ENCODE data around the gene CHRNA9.

The CHRNA9 gene

DNA sequence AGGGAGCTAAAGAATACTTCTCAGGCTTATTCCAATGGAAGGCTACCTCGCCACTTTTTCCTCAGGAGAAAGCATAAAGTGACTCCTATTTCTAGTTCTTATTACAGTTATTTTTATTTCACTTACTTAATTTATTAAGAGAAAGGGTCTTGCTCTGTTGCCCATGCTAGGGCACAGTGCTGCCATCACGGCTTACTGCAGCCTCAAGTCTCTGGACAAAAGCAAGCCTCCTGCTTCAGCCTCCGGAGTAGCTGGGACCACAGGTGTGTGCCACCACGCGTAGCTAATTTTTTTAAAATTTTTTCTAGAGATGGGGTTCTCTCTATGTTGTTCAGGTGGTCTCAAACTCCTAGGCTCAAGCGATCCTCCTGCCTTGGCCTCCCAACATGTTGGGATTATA lies 36.0 kb upstream of the CHRNA9 start:
- H3K4me1 ChIP-seq = peaks cover 64% of the 10 kb centered on the region
- H3K9me3 ChIP-seq = peaks cover 42% of the 10 kb centered on the region
- 0 out of 2 replicates have a peak overlapping the region, but pooled peaks have one; percentile 46 for H3K9ac ChIP-seq
- peak overlapping the region; percentile 95 for H3K27ac ChIP-seq
- H4K20me1 ChIP-seq = no peaks in the 10 kb centered on the region
- no peak overlapping the region for H3K4me3 ChIP-seq
- peak overlapping the region; percentile 79 for H3K4me2 ChIP-seq
- TF ChIP-seq Cebpa-rat (IDR thresholded peaks at IDR 0.05) = no peak
- H3K27me3 ChIP-seq = no peaks in the 10 kb centered on the region
- no peaks in the 10 kb centered on the region for H3K36me3 ChIP-seq

DNA sequence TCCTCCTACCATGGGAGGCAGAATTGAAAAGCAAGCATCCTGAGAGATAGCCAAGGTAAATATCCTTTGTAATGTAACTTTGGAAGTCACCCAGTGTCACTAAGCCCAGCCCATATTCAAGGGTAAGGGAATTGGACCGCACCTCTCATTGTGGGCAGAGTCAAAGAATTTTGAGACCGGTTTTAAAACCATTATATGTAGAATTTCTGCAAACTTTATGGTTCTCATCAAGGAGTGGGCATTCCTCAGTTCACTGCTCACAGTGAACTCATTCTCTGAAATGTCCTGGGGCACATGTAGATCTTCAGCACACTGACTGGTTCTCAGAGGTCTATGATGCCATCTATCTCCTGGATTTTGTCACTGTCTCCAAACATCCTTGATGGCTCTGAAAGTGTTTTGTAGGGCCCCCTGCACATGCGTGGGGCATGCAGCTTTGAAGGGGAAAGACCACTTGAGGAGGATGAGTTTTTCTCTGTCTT lies 35.3 kb upstream of the CHRNA9 start:
- H3K27me3 ChIP-seq = no peaks in the 10 kb centered on the region
- H3K4me3 ChIP-seq = no peak overlapping the region
- H3K27ac ChIP-seq = peak overlapping the region; percentile 95
- no peaks in the 10 kb centered on the region for H3K36me3 ChIP-seq
- TF ChIP-seq Cebpa-rat (IDR thresholded peaks at IDR 0.05) = no peak
- H3K9ac ChIP-seq = no peak overlapping the region; the same call in 1 of the 2 replicates
- H3K9me3 ChIP-seq = peaks cover 41% of the 10 kb centered on the region
- H3K4me2 ChIP-seq = peak overlapping the region; percentile 79
- H4K20me1 ChIP-seq = no peaks in the 10 kb centered on the region
- peaks cover 71% of the 10 kb centered on the region for H3K4me1 ChIP-seq

GRCh38 chr4:40300371-40301162 lies 34.6 kb upstream of the CHRNA9 start:
- no peaks in the 10 kb centered on the region for H3K36me3 ChIP-seq
- no peaks in the 10 kb centered on the region for H4K20me1 ChIP-seq
- peaks cover 34% of the 10 kb centered on the region for H3K9me3 ChIP-seq
- TF ChIP-seq Cebpa-rat (IDR thresholded peaks at IDR 0.05) = no peak
- peak overlapping the region; percentile 79 for H3K4me2 ChIP-seq
- peaks cover 78% of the 10 kb centered on the region for H3K4me1 ChIP-seq
- H3K9ac ChIP-seq = peak overlapping the region; percentile 84
- H3K4me3 ChIP-seq = no peak overlapping the region
- H3K27ac ChIP-seq = peak overlapping the region; percentile 95
- no peaks in the 10 kb centered on the region for H3K27me3 ChIP-seq

GRCh38 chr4:40301603-40302002 lies 33.5 kb upstream of the CHRNA9 start:
- no peaks in the 10 kb centered on the region for H3K36me3 ChIP-seq
- H3K4me2 ChIP-seq = peak overlapping the region; percentile 79
- no peaks in the 10 kb centered on the region for H4K20me1 ChIP-seq
- peak overlapping the region; percentile 95 for H3K27ac ChIP-seq
- peak overlapping the region; percentile 84 for H3K9ac ChIP-seq
- TF ChIP-seq Cebpa-rat (IDR thresholded peaks at IDR 0.05) = no peak
- peak overlapping the region; percentile 47; the same call in 1 of the 2 replicates for H3K4me3 ChIP-seq
- H3K27me3 ChIP-seq = no peaks in the 10 kb centered on the region
- H3K4me1 ChIP-seq = peaks cover 88% of the 10 kb centered on the region
- peaks cover 23% of the 10 kb centered on the region for H3K9me3 ChIP-seq

- Histone ChIP-seq H3K9me3 (peaks cover 12% of the 10 kb centered on the region; the same call in 1 of the 2 replicates), H3K4me3 (no peak overlapping the region), H3K27me3 (no peaks in the 10 kb centered on the region), H3K9ac (no peak overlapping the region), H3K4me2 (peak overlapping the region; percentile 79), H3K4me1 (peaks cover 99% of the 10 kb centered on the region), H4K20me1 (no peaks in the 10 kb centered on the region), H3K27ac (peak overlapping the region; percentile 95), H3K36me3 (no peaks in the 10 kb centered on the region)
- TF ChIP-seq Cebpa-rat (IDR thresholded peaks at IDR 0.05) = no peak
Measured at GRCh38 chr4:40303751-40304150, 31.4 kb upstream of the CHRNA9 start.

- peaks cover 93% of the 10 kb centered on the region for H3K4me1 ChIP-seq
- peak overlapping the region; percentile 51; the same call in 1 of the 2 replicates for H3K9ac ChIP-seq
Measured at GRCh38 chr4:40305328-40306170, 29.6 kb upstream of the CHRNA9 start.

GRCh38 chr4:40306226-40306625 lies 28.9 kb upstream of the CHRNA9 start:
- TF ChIP-seq Cebpa-rat (IDR thresholded peaks at IDR 0.05) = 0 out of 2 replicates have a peak, but pooled peaks have one; percentile 35
- H3K36me3 ChIP-seq = no peaks in the 10 kb centered on the region
- no peaks in the 10 kb centered on the region for H4K20me1 ChIP-seq
- H3K4me3 ChIP-seq = no peak overlapping the region; the same call in 1 of the 2 replicates
- peak overlapping the region; percentile 85 for H3K27ac ChIP-seq
- peaks cover 93% of the 10 kb centered on the region for H3K4me1 ChIP-seq
- no peaks in the 10 kb centered on the region for H3K27me3 ChIP-seq
- H3K4me2 ChIP-seq = peak overlapping the region; percentile 69
- H3K9me3 ChIP-seq = peaks cover 12% of the 10 kb centered on the region; the same call in 1 of the 2 replicates
- H3K9ac ChIP-seq = peak overlapping the region; percentile 51; the same call in 1 of the 2 replicates

More at GRCh38 chr4:40305328-40306170, 29.6 kb upstream of the CHRNA9 start:
- Histone ChIP-seq H3K36me3 (no peaks in the 10 kb centered on the region), H3K4me3 (peak overlapping the region; percentile 9; the same call in 1 of the 2 replicates), H3K9me3 (peaks cover 12% of the 10 kb centered on the region; the same call in 1 of the 2 replicates), H4K20me1 (no peaks in the 10 kb centered on the region), H3K27ac (peak overlapping the region; percentile 85), H3K4me2 (peak overlapping the region; percentile 69), H3K27me3 (no peaks in the 10 kb centered on the region)
- no peak for TF ChIP-seq Cebpa-rat (IDR thresholded peaks at IDR 0.05)

DNA sequence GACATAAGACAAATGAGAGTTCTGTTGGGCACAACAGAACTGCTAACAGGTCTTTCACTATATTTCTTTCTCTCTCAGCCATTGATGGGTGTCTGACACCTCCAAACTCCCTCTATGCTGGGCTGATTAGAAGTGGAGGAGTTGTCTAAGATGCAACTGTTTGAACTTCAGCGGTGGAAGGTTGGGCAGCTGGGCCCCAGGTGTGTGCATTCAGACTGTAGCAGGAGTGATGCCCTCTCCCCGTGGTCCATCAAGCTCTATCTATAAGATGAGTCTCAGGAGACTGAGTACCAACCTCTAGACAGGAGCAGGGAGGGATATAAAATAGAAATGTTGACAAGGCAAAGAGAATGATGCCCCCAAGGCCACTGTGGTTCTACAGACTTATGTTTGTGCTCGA lies 28.2 kb upstream of the CHRNA9 start:
- TF ChIP-seq Cebpa-rat (IDR thresholded peaks at IDR 0.05) = no peak
- H3K27me3 ChIP-seq = no peaks in the 10 kb centered on the region
- H3K4me2 ChIP-seq = peak overlapping the region; percentile 69
- peak overlapping the region; percentile 85 for H3K27ac ChIP-seq
- no peak overlapping the region for H3K4me3 ChIP-seq
- peak overlapping the region; percentile 38 for H3K9ac ChIP-seq
- no peaks in the 10 kb centered on the region for H4K20me1 ChIP-seq
- H3K36me3 ChIP-seq = no peaks in the 10 kb centered on the region
- H3K9me3 ChIP-seq = peaks cover 12% of the 10 kb centered on the region; the same call in 1 of the 2 replicates
- peaks cover 94% of the 10 kb centered on the region for H3K4me1 ChIP-seq

All from BLaER1 (cell line).